ENCODE measurements around the gene SLC2A13.
"Not testable (repeated sequence)": the region's sequence is repeated elsewhere in the genome, so short reads cannot be mapped to it uniquely, and the experiment has no call there.

SLC2A13 gene

GRCh38 chr12:39763890-39764169 lies 342.1 kb downstream of the SLC2A13 start:
- no peaks in the 10 kb centered on the region for H3K9me3 ChIP-seq (ENCODE audit: control insufficient read depth, low read length)
- H3K27ac ChIP-seq (ENCODE audit: insufficient read depth, low read length, poor library complexity, severe bottlenecking): no peak overlapping the region
- no peak for DNase-seq
- no peaks in the 10 kb centered on the region for H3K4me1 ChIP-seq (ENCODE audit: control insufficient read depth, insufficient read depth, low read length, poor library complexity, severe bottlenecking)
- H3K36me3 ChIP-seq (ENCODE audit: control insufficient read depth, insufficient read depth, low read length): no peaks in the 10 kb centered on the region
- no peak overlapping the region for H3K4me3 ChIP-seq (ENCODE audit: insufficient read depth, low read depth, low read length, poor library complexity, severe bottlenecking)
- H3K27me3 ChIP-seq (replicated peaks; ENCODE audit: control insufficient read depth, insufficient read depth, low read length, poor library complexity, severe bottlenecking): no peaks in the 10 kb centered on the region

- no peak overlapping the region for H3K4me3 ChIP-seq (ENCODE audit: insufficient read depth, low read depth, low read length, poor library complexity, severe bottlenecking)
- no peaks in the 10 kb centered on the region for H3K4me1 ChIP-seq (ENCODE audit: control insufficient read depth, insufficient read depth, low read length, poor library complexity, severe bottlenecking)
- H3K27me3 ChIP-seq (replicated peaks; ENCODE audit: control insufficient read depth, insufficient read depth, low read length, poor library complexity, severe bottlenecking): no peaks in the 10 kb centered on the region
- no peaks in the 10 kb centered on the region for H3K36me3 ChIP-seq (ENCODE audit: control insufficient read depth, insufficient read depth, low read length)
- H3K9me3 ChIP-seq (ENCODE audit: control insufficient read depth, low read length): no peaks in the 10 kb centered on the region
- H3K27ac ChIP-seq (ENCODE audit: insufficient read depth, low read length, poor library complexity, severe bottlenecking): no peak overlapping the region
- DNase-seq: no peak
Observed at GRCh38 chr12:39763071-39763889, 342.6 kb downstream of the SLC2A13 start.

GRCh38 chr12:39755478-39755877 lies 350.4 kb downstream of the SLC2A13 start:
- H3K9me3 ChIP-seq (ENCODE audit: control insufficient read depth, low read length): no peaks in the 10 kb centered on the region
- no peak for DNase-seq
- no peak overlapping the region for H3K4me3 ChIP-seq (ENCODE audit: insufficient read depth, low read depth, low read length, poor library complexity, severe bottlenecking)
- H3K4me1 ChIP-seq (ENCODE audit: control insufficient read depth, insufficient read depth, low read length, poor library complexity, severe bottlenecking): no peaks in the 10 kb centered on the region
- H3K27ac ChIP-seq (ENCODE audit: insufficient read depth, low read length, poor library complexity, severe bottlenecking): no peak overlapping the region
- H3K27me3 ChIP-seq (replicated peaks; ENCODE audit: control insufficient read depth, insufficient read depth, low read length, poor library complexity, severe bottlenecking): no peaks in the 10 kb centered on the region
- H3K36me3 ChIP-seq (ENCODE audit: control insufficient read depth, insufficient read depth, low read length): no peaks in the 10 kb centered on the region

GRCh38 chr12:39752482-39753137 lies 353.3 kb downstream of the SLC2A13 start:
- Histone ChIP-seq H3K27ac (ENCODE audit: insufficient read depth, low read length, poor library complexity, severe bottlenecking) (no peak overlapping the region), H3K27me3 (replicated peaks; ENCODE audit: control insufficient read depth, insufficient read depth, low read length, poor library complexity, severe bottlenecking) (no peaks in the 10 kb centered on the region), H3K4me3 (ENCODE audit: insufficient read depth, low read depth, low read length, poor library complexity, severe bottlenecking) (no peak overlapping the region), H3K36me3 (ENCODE audit: control insufficient read depth, insufficient read depth, low read length) (no peaks in the 10 kb centered on the region), H3K4me1 (ENCODE audit: control insufficient read depth, insufficient read depth, low read length, poor library complexity, severe bottlenecking) (no peaks in the 10 kb centered on the region), H3K9me3 (ENCODE audit: control insufficient read depth, low read length) (no peaks in the 10 kb centered on the region)
- no peak for DNase-seq

GRCh38 chr12:39746151-39746550 lies 359.7 kb downstream of the SLC2A13 start:
- H3K36me3 ChIP-seq (ENCODE audit: control insufficient read depth, insufficient read depth, low read length); H3K9me3 ChIP-seq (ENCODE audit: control insufficient read depth, low read length); H3K27ac ChIP-seq (ENCODE audit: insufficient read depth, low read length, poor library complexity, severe bottlenecking); H3K4me1 ChIP-seq (ENCODE audit: control insufficient read depth, insufficient read depth, low read length, poor library complexity, severe bottlenecking); H3K27me3 ChIP-seq (replicated peaks; ENCODE audit: control insufficient read depth, insufficient read depth, low read length, poor library complexity, severe bottlenecking); H3K4me3 ChIP-seq (ENCODE audit: insufficient read depth, low read depth, low read length, poor library complexity, severe bottlenecking); DNase-seq: not testable (repeated sequence)

GRCh38 chr12:39743655-39744054 lies 362.2 kb downstream of the SLC2A13 start:
- no peak for DNase-seq
- no peaks in the 10 kb centered on the region for H3K9me3 ChIP-seq (ENCODE audit: control insufficient read depth, low read length)
- H3K27me3 ChIP-seq (replicated peaks; ENCODE audit: control insufficient read depth, insufficient read depth, low read length, poor library complexity, severe bottlenecking): no peaks in the 10 kb centered on the region
- H3K36me3 ChIP-seq (ENCODE audit: control insufficient read depth, insufficient read depth, low read length): no peaks in the 10 kb centered on the region
- H3K4me3 ChIP-seq (ENCODE audit: insufficient read depth, low read depth, low read length, poor library complexity, severe bottlenecking): no peak overlapping the region
- H3K27ac ChIP-seq (ENCODE audit: insufficient read depth, low read length, poor library complexity, severe bottlenecking): no peak overlapping the region
- H3K4me1 ChIP-seq (ENCODE audit: control insufficient read depth, insufficient read depth, low read length, poor library complexity, severe bottlenecking): no peaks in the 10 kb centered on the region

- Histone ChIP-seq H3K4me1 (ENCODE audit: control insufficient read depth, insufficient read depth, low read length, poor library complexity, severe bottlenecking) (no peaks in the 10 kb centered on the region), H3K27ac (ENCODE audit: insufficient read depth, low read length, poor library complexity, severe bottlenecking) (no peak overlapping the region)
Observed at GRCh38 chr12:39736406-39736805, 369.5 kb downstream of the SLC2A13 start.

GRCh38 chr12:39723831-39724230 lies 382.1 kb downstream of the SLC2A13 start:
- no peaks in the 10 kb centered on the region for H3K27me3 ChIP-seq (replicated peaks; ENCODE audit: control insufficient read depth, insufficient read depth, low read length, poor library complexity, severe bottlenecking)
- H3K4me1 ChIP-seq (ENCODE audit: control insufficient read depth, insufficient read depth, low read length, poor library complexity, severe bottlenecking): no peaks in the 10 kb centered on the region
- H3K27ac ChIP-seq (ENCODE audit: insufficient read depth, low read length, poor library complexity, severe bottlenecking): no peak overlapping the region
- no peaks in the 10 kb centered on the region for H3K9me3 ChIP-seq (ENCODE audit: control insufficient read depth, low read length)
- no peak overlapping the region for H3K4me3 ChIP-seq (ENCODE audit: insufficient read depth, low read depth, low read length, poor library complexity, severe bottlenecking)
- DNase-seq: no peak
- no peaks in the 10 kb centered on the region for H3K36me3 ChIP-seq (ENCODE audit: control insufficient read depth, insufficient read depth, low read length)

More at GRCh38 chr12:39736406-39736805, 369.5 kb downstream of the SLC2A13 start:
- Histone ChIP-seq H3K27me3 (replicated peaks; ENCODE audit: control insufficient read depth, insufficient read depth, low read length, poor library complexity, severe bottlenecking) (no peaks in the 10 kb centered on the region), H3K9me3 (ENCODE audit: control insufficient read depth, low read length) (peaks cover 13% of the 10 kb centered on the region), H3K4me3 (ENCODE audit: insufficient read depth, low read depth, low read length, poor library complexity, severe bottlenecking) (no peak overlapping the region), H3K36me3 (ENCODE audit: control insufficient read depth, insufficient read depth, low read length) (no peaks in the 10 kb centered on the region)
- DNase-seq: no peak

GRCh38 chr12:39722504-39722903 lies 383.4 kb downstream of the SLC2A13 start:
- Histone ChIP-seq H3K27ac (ENCODE audit: insufficient read depth, low read length, poor library complexity, severe bottlenecking) (no peak overlapping the region), H3K4me1 (ENCODE audit: control insufficient read depth, insufficient read depth, low read length, poor library complexity, severe bottlenecking) (no peaks in the 10 kb centered on the region), H3K27me3 (replicated peaks; ENCODE audit: control insufficient read depth, insufficient read depth, low read length, poor library complexity, severe bottlenecking) (no peaks in the 10 kb centered on the region), H3K36me3 (ENCODE audit: control insufficient read depth, insufficient read depth, low read length) (no peaks in the 10 kb centered on the region), H3K9me3 (ENCODE audit: control insufficient read depth, low read length) (no peaks in the 10 kb centered on the region), H3K4me3 (ENCODE audit: insufficient read depth, low read depth, low read length, poor library complexity, severe bottlenecking) (no peak overlapping the region)
- no peak for DNase-seq

GRCh38 chr12:39713552-39713951 lies 392.3 kb downstream of the SLC2A13 start:
- no peaks in the 10 kb centered on the region for H3K4me1 ChIP-seq (ENCODE audit: control insufficient read depth, insufficient read depth, low read length, poor library complexity, severe bottlenecking)
- H3K4me3 ChIP-seq (ENCODE audit: insufficient read depth, low read depth, low read length, poor library complexity, severe bottlenecking): no peak overlapping the region
- H3K27ac ChIP-seq (ENCODE audit: insufficient read depth, low read length, poor library complexity, severe bottlenecking): no peak overlapping the region
- no peaks in the 10 kb centered on the region for H3K9me3 ChIP-seq (ENCODE audit: control insufficient read depth, low read length)
- H3K27me3 ChIP-seq (replicated peaks; ENCODE audit: control insufficient read depth, insufficient read depth, low read length, poor library complexity, severe bottlenecking): no peaks in the 10 kb centered on the region
- no peaks in the 10 kb centered on the region for H3K36me3 ChIP-seq (ENCODE audit: control insufficient read depth, insufficient read depth, low read length)
- no peak for DNase-seq
